NCI-H146 treated with DMSO at 0.1 percent for 48 hours (cell line): ENCODE measurements around the gene ITIH5.

Experiments used
- DNase-seq: peaks from one replicate; lab custom pipeline; 2025; ENCODE audit not compliant: unreplicated experiment; lab: John Stamatoyannopoulos, UW

The ITIH5 gene

DNA sequence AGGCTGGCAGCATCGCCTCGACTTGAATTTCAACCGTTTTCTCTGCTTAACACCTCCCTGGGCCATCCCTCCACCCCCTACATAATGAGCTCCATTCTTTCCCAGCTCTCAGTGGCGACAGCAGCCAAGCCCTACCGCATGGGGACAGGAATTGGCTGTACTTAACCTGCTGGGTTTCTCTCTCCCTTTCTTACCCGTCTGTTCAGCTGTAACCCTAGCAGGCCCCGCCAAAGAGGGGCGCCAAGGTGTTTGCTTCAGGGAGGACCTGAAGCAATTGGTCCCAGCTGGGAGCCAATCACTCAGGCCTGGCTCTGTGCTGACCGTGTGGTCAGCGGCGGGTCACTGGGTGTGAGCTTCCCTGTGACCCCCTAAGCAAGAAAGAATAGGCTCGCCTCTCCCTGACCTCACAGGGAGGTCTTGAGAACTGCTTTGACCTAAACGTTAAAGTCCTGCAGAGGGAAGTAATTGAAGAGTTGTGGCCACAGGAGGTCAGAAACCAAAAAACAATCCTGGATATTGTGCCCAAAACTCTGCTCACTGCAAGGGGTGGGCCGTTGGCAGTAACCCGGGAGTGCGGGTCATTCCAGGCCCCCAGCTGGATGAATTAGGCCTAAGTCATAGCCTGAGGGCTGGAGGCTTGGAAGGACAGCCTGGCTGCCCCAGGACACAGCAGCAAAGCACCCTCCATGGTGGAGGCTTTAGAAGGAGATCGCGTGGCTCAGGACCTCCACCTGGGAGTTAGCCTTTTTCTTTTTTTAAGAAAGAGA is 114.6 kb downstream of the ITIH5 start:
- DNase-seq = no peak

DNA sequence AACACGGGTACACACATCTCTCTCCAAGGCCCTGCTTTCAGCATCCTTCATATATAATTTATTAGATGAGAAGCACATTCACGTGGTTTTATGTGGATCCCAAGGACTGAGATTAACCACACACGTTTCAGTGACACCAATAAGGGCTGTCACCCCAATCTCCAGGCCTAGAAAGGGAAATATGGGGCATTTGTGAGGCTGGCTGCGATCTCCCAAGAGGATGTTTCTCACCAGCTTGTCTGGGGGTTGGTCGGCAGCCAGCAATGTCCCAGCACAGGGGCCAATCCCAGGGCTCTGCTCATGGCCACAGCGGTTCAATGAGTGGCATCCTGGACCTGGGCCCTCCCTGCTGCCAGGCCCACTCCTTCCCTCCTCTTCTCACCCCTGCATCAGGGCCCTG is 115.5 kb downstream of the ITIH5 start:
- DNase-seq = no peak

DNA sequence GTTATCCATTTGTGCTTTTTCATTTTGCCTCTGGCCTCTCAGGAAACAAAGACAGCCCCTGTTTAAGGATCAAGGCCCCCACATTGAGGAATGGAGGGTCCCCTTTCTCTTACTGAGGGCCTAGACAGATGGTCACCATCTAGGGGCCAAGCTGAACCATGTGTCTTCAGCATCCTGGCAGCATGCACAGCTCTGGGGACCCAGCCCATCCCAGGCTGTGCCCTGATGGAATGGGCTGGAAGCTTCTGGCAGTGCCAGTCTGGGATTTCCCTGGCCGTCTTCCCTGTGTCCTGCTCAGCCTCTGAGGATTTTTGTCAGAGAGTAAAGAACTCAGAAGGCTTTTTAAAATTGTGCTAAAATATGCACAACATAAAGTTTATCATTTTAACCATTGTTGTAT is 116.8 kb downstream of the ITIH5 start:
- DNase-seq = no peak

DNA sequence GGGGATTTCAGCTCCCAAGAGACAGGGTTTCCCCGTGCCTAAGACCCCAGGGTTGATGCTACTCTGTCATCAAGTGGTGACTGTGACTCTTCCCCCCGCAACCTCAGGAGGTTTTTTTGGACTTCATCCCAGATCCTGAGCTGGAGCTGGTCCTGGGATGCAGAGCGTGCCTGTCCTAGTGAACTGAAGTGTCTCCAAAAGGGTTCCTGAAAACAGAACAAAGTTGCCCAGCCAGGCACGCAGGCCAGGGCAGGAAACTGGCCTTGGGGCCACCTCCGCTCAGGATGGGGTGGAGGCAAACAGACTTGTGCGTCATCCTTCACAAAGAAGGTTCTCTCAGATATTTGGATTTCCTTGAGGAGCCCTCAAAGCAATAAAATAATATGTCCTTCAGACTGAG is 118.9 kb downstream of the ITIH5 start:
- no peak for DNase-seq

- DNase-seq = no peak
Measured at GRCh38 chr10:7547206-7547605, 119.6 kb downstream of the ITIH5 start.

GRCh38 chr10:7546385-7546967 is 120.3 kb downstream of the ITIH5 start:
- no peak for DNase-seq

- DNase-seq = no peak
Measured at GRCh38 chr10:7545792-7546191, 121.0 kb downstream of the ITIH5 start.

DNA sequence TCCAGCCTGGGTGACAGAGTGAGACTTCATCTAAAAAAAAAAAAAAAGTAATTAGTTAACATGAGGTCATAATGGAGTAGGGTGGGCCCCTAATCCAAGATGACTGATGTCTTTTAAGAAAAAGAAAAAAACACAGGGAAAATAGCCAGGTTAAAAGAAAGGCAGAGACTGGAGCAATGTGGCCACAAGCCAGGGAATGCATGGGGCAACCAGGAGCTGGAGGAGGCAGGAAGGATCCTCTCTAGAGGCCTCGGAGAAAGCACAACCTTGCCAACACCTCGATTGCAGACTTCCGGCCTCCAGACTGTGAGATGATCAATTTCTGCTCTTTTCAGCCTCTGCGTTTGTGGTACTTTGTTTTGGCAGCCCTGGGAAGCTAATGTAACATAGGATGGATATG is 121.5 kb downstream of the ITIH5 start:
- DNase-seq = no peak

DNA sequence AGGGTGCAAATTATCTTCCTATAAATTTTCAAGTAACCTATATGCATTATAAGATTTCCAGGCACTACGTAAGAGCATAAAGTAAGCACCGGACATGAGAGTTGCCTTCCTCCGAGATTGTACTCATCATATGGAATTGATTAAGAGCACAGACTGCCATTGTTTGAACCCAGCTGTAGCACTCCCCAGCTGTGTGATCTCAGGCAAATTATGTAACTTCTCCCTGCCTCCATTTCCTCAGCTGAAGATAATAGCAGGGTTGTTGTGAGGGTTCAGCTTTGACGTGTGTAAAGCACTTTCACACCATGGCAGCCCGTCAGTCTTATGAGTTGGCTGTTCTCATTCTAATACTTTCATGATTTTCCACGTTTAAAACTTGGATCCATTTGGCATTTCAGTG is 122.6 kb downstream of the ITIH5 start:
- DNase-seq = no peak

GRCh38 chr10:7542189-7542914 is 124.4 kb downstream of the ITIH5 start:
- DNase-seq = no peak

DNA sequence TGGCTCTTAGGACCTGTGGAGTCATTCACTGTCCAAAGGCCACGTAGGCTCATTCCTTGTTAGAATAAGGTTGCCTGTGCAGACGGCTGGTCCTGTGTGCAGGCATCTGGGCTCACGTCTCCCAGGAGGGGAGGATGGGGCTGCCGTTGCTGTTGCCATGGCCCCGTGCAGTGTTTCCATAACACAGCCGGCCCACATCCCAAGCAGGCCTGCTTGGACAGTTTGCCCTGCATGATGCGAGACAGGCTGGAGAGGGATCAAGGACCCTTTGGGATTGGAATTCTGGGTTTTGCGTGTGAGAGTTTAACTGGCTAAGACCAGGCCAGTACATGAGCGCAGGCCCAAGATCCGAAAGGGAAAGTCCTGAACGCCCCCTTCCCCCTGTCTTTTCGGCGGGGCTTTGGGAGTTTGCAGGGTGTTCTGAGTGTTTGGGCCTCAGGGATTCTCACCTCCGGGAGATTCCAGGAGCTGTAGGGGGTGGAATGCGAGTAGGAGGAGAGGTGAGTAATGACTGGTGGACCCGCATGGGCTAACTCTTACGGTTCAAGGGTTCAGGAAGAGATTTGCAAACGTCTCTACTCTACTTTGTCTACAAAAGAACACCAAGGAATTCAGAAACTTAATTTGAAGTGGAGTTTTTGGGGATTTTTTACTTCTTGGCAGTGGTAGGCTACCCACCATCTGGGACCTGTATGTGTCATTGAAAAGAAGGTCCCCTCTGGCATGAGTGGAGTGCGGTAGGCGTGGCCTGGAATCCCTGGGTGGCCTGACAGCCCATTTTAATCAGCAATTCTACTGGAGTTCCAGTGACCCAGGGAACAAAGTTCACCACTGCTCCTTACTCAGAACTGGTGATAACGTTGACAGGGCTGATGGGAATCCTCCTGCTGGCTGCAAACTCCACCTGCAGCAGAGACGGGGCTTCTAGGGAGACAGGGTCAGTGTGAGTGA is 125.4 kb downstream of the ITIH5 start:
- no peak for DNase-seq

DNA sequence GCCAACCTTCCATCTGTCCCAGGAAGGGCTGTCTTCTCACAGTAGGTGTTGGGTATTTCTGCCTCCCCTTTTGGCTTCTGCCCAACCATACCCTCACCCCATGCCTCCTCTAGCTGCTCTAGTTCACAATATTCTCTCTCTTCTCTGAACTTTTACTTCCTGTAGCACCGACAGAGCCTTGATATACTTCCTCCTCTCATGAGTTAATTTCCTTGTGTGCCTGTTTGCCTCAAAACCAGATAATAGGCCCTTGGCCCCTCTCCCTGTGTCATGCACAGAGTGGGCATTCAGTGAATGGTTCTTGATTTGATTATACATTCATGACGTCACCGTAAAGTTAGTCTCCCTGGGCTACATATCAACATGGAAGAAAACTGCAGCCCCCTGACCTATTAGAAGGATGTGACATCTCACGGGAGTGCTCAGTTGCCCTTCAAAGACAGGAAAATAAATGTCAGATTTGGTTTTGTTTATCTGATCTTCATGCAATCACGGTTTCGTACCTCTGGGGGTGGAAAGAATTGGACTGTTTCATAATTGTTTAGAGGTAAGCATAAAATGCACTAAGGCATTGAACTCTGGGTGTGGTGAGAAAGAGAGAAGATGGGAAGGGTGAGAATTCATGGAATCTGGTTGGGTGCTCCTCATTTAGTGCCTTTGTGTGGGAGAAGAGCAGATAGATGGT is 127.7 kb downstream of the ITIH5 start:
- DNase-seq = no peak

GRCh38 chr10:7537126-7537525 is 129.6 kb downstream of the ITIH5 start:
- DNase-seq = no peak

DNA sequence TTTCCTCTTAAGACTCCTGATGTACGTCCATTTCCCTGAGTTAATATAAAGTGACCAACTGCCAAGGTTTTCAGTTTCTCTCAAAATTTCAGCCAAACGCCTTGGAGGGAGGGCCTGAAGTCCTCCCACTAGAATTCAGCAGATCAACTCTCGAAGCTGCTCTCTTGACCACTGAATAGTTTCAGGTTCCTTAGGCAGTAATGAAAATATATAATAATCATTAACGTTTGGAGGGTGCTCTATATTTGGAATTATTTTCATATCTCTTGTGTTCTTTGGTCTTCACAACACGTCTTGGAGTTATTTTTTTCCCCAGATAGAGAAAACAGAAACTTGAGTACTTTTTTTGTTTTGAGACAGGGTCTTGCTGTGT is 132.3 kb downstream of the ITIH5 start:
- DNase-seq = no peak

DNA sequence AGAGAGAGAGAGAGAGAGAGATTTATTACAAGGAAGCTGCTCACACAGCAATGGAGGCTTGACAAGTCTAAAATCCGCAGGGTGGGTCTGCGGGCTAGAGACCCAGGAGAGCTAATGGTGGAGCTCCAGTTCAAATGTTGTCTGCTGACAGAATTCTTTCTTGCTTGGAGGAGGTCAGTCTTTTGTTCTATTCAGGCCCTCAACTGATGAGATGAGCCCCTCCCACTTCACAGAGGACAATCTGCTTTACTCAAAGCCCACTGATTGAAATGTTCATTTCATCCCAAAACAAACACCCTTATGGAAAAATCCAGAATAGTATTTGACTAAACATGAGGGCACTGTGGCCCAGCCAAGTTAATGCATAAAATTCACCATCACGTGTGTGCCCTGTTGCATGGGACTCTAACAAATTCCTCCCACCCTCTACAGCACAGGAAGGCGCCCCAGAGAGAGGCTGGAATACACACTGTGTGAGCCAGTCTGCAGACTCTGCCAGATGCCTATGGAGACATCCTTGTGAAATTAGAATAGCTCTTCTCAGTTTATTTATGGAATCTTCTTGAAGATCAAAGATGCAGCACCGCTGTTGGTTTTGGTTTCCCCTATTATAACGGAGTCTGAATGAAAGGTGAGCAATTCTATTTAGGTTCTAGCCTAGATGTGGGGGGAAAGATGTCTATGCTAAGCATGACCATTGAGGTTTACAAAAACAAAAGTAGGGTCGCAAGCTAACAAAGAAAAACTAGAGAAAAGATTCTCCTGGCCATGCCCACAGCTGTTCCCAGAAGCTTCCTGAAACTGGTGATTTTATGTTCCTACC is 132.9 kb downstream of the ITIH5 start:
- DNase-seq = no peak

- DNase-seq = no peak
Measured at GRCh38 chr10:7532723-7533498, 133.9 kb downstream of the ITIH5 start.

DNA sequence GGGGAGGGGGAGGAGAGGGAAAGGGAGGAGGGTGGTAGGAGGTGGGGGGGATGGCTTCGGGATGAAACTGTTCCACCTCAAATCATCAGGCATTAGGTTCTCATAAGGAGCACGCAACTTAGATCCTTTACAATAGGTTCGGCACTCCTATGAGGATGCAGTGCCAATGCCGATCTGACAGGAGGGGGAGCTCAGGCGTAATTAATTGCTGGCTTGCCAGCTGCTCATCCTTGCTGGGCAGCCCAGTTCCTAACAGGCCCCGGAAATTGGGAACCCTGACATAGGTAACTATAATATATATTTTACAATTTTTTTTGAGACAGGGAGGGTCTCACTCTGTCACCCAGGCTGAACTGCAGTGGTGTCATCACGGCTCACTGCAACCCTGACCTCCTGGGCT is 137.1 kb downstream of the ITIH5 start:
- DNase-seq = no peak

DNA sequence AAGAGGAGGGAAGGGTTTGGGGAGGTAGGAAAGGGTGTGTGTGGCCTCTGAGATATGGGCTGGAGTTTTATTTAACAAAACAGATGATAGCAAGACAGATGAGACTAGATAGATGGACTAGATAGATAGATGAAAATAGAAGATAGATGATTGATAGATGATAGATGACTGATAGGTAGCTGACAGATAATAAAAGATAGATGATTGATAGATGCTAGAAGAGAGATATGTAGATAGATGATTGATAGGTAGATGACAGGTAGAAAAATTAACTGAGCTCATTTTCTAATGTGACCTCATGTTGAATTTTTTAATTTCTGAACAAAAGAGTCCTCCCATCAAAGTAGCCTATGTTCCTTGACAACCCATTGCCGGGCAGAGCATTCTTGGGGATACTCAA is 139.3 kb downstream of the ITIH5 start:
- no peak for DNase-seq

- no peak for DNase-seq
Measured at GRCh38 chr10:7526017-7526400, 140.8 kb downstream of the ITIH5 start.
